Gastrocnemius medialis (tissue), 4 donors: ENCODE data around the gene TRIM41. TPM values are rescaled to one million over a fixed set of nuclear protein-coding genes. Genes with fewer than 3 reads are reported as not detected.
"Not testable (repeated sequence)": the region's sequence is repeated elsewhere in the genome, so short reads cannot be mapped to it uniquely, and the experiment has no call there.

Experiments
- ATAC-seq, 2 donors: fragments of 150-250 bp; one replicate each; pipeline ENCODE4 v1.9.1; 2016
- DNase-seq, 2 donors: peaks; one replicate each; pipeline ENCODE4 v3.0.0-alpha.2; 2019
- H3K27ac ChIP-seq, 4 donors: fragments of 200-600 bp; sonication (generic); 1 replicate in 1 of 4; 2 replicates in 3 of 4; pipeline ENCODE4 v1.5.1; 2016 to 2018; ENCODE audit warnings: mild to moderate bottlenecking in 2 of 4, moderate library complexity in 1 of 4
- H3K27me3 ChIP-seq, 3 donors: fragments of 200-600 bp; sonication (generic) in 2 of 3; 1 replicate in 1 of 3; 2 replicates in 2 of 3; pipeline versions ENCODE4 v1.5.1 to v1.6.0; 2016 to 2019; ENCODE audit warnings: mild to moderate bottlenecking in 1 of 3, moderate library complexity in 1 of 3
- H3K36me3 ChIP-seq, 2 donors: fragments of 200-600 bp; sonication (generic) in 1 of 2; one replicate each; pipeline ENCODE4 v1.5.1; 2017 to 2018
- H3K4me1 ChIP-seq, 2 donors: fragments of 200-600 bp; sonication (generic) in 1 of 2; one replicate each; pipeline ENCODE4 v1.5.1; 2016 to 2017; ENCODE audit warnings: mild to moderate bottlenecking in 2 of 2
- H3K4me3 ChIP-seq, 4 donors: fragments of 200-600 bp; sonication (generic) in 3 of 4; 1 replicate in 1 of 4; 2 replicates in 3 of 4; pipeline ENCODE4 v1.5.1; 2016 to 2019; ENCODE audit warnings: mild to moderate bottlenecking in 2 of 4
- H3K9me3 ChIP-seq, 3 donors: fragments of 200-600 bp; sonication (generic) in 2 of 3; 1 replicate in 1 of 3; 2 replicates in 2 of 3; pipeline ENCODE4 v1.5.1; 2016 to 2019
- POLR2A ChIP-seq, 2 donors: fragments of 450-650 bp; IDR thresholded peaks; one replicate each; pipeline ENCODE4 v1.6.1; 2017; ENCODE audit warnings: antibody characterized with exemption in 2 of 2, mild to moderate bottlenecking in 2 of 2, moderate library complexity in 2 of 2
- in situ Hi-C, 4 donors: fragments of 200-750 bp; cut with MboI; loops; one replicate each; pipeline versions ENCODE4 v1.15.0 to v1.8.0; 2017; ENCODE audit warnings: low sequenced_read_pairs in 4 of 4
- intact Hi-C: fragments of 100-400 bp; cut with DNase I; formaldehyde crosslinking; loops from one replicate; pipeline ENCODE4 v1.15.1; 2023; ENCODE audit warnings: low total_unique reads
- total RNA-seq, 4 donors: library from RNA; depleted of rRNA; stranded (reverse); fragments of >200 nt; gene quantifications; one replicate each; pipeline versions ENCODE4 v1.1.0 to v1.2.3, GENCODE V29; 2016
- TF ChIP-seq, protein P1 (sequence below), 5 experiments: fragments of 450-650 bp in 3 of 5; fragments of 200-600 bp in 2 of 5; sonication (generic) in 2 of 5; IDR thresholded peaks in 4 of 5; conservative IDR thresholded peaks in 1 of 5; 1 replicate in 4 of 5; 2 replicates in 1 of 5; pipeline ENCODE4 v1.5.1; 2016 to 2019; ENCODE audit warnings: antibody characterized with exemption in 5 of 5, mild to moderate bottlenecking in 3 of 5, moderate library complexity in 3 of 5

Gene TRIM41
- total RNA-seq, 4 donors from 2014 or later = 15.6 to 23.5 (median 21.6) TPM

DNA sequence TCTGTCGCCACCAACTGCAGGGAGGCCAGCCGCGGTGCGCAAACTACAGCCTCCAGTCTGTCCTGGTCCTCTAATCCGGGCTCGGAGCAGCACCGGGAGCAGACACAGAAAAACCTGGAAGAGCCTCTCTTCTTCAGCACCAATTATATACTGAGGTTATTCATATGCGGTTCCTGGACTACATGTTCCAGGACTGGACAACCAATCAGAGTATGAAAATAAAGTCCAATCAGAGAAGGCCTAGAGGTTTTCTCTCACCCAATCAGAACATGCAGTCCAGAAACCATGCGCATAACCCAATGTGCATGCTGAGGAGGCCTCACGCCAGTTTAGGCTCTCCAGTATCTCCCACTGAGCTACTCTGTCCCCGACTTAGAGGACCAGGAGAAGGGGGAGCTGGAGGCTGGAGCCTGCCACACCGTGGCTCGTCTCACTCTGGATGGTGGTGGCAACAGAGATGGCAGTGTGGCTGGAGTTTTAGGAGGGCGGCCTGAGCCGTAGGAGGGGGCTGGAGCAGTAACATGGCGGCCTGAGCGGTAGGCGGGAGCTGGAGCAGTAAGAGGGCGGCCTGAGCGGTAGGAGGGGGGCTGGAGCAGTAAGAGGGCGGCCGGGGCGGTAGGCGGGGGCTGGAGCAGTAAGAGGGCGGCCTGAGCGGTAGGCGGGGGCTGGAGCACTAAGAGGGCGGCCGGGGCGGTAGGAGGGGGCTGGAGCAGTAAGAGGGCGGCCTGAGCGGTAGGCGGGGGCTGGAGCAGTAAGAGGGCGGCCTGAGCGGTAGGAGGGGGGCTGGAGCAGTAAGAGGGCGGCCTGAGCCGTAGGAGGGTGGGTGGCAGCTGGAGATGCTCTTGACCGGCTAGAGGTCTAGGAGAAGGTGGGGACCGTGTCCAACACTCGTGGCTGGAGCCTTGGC, 58.2 kb downstream of the TRIM41 start:
- Histone ChIP-seq H3K27me3 (no peaks in the 10 kb centered on the region), H3K36me3 (no peaks in the 10 kb centered on the region), H3K4me3 (no peak overlapping the region), H3K9me3 (no peaks in the 10 kb centered on the region), H3K4me1 (no peaks in the 10 kb centered on the region), H3K27ac (no peak overlapping the region)
- in situ Hi-C loops (no loop called here), intact Hi-C loops (loop anchor here (5.0 kb wide), 1 partner anchor 99 kb away; no protein-coding TSS in a partner anchor)
- ATAC-seq (no peak), DNase-seq (no peak)
- TF ChIP-seq, protein P1, sequence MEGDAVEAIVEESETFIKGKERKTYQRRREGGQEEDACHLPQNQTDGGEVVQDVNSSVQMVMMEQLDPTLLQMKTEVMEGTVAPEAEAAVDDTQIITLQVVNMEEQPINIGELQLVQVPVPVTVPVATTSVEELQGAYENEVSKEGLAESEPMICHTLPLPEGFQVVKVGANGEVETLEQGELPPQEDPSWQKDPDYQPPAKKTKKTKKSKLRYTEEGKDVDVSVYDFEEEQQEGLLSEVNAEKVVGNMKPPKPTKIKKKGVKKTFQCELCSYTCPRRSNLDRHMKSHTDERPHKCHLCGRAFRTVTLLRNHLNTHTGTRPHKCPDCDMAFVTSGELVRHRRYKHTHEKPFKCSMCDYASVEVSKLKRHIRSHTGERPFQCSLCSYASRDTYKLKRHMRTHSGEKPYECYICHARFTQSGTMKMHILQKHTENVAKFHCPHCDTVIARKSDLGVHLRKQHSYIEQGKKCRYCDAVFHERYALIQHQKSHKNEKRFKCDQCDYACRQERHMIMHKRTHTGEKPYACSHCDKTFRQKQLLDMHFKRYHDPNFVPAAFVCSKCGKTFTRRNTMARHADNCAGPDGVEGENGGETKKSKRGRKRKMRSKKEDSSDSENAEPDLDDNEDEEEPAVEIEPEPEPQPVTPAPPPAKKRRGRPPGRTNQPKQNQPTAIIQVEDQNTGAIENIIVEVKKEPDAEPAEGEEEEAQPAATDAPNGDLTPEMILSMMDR (IDR thresholded peaks at IDR 0.05 in 4 of 5, conservative IDR thresholded peaks at IDR 0.05 in 1 of 5) = no peak
- TF ChIP-seq POLR2A (IDR thresholded peaks at IDR 0.05) = no peak

DNA sequence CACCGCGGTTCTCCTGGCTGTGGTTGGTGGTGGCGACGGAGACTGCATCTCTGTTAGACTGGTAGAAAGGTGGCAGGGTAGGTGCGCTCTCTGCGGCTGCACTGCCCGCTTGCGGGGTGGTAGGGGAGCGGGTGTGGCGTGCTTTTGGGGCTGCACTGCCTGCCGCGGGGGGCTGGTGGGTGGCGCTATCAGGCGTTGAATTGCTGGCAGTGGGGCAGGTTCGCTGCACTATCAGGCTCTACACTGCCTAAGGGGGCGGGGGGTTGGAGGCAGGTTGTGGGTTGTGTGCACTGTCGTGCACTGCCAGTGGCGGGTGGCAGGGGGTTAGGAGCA, 58.9 kb downstream of the TRIM41 start:
- TF ChIP-seq POLR2A (IDR thresholded peaks at IDR 0.05) = no peak
- no peaks in the 10 kb centered on the region for H3K27me3 ChIP-seq
- H3K27ac ChIP-seq = no peak overlapping the region
- no peaks in the 10 kb centered on the region for H3K9me3 ChIP-seq
- intact Hi-C loops = loop anchor here (5.0 kb wide), 1 partner anchor 100 kb away; no protein-coding TSS in a partner anchor
- DNase-seq (no peak), ATAC-seq (no peak)
- H3K4me3 ChIP-seq = no peak overlapping the region
- H3K4me1 ChIP-seq = no peaks in the 10 kb centered on the region
- in situ Hi-C loops = no loop called here
- H3K36me3 ChIP-seq = no peaks in the 10 kb centered on the region

DNA sequence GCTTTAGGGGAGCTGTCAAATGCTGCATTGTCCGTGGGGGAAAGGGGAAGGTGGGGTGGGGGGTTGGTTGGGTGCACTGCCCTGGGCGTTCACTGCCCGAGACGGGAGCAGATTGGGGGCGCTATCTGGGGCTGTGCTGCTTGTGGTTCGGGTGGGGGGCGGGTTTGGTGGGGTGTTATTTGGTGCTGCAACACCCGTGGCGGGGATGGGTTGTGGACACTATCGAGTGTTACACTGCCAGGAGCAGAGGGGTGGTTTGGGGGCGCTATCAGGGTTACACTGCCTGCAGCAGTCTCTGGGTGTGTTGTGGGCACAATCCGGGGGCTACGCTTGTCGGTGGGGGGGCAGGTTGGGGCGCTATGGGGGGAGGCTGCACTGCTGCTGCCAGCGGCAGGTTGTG, 59.3 kb downstream of the TRIM41 start:
- DNase-seq, H3K27ac ChIP-seq, ATAC-seq, H3K4me3 ChIP-seq, H3K9me3 ChIP-seq, H3K4me1 ChIP-seq, in situ Hi-C loops, H3K36me3 ChIP-seq, H3K27me3 ChIP-seq: not testable (repeated sequence)
- intact Hi-C loops = loop anchor here (5.0 kb wide), 1 partner anchor 100 kb away; no protein-coding TSS in a partner anchor

DNA sequence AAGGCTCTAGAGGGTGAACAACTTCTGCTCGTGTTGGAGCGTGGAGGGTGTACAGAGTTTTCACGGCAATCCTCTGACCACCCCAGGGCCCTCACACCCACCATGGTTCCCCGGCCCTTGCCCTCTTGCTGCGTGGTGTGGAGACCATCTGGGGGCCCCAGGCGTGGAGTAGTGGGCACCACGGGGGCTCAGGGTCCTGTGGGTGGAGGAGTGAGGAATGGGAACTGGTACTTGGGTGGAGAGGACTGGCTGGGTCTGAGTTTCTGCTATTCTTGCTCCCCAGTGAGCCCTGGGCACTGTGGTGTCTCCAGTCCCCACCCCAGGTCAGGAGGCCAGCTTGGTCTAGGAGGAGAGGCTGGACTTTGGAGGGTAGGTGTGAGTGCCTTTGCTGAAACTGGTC, 59.8 kb downstream of the TRIM41 start:
- Histone ChIP-seq H3K27ac (no peak overlapping the region), H3K27me3 (no peaks in the 10 kb centered on the region), H3K4me3 (no peak overlapping the region), H3K36me3 (no peaks in the 10 kb centered on the region), H3K9me3 (no peaks in the 10 kb centered on the region), H3K4me1 (no peaks in the 10 kb centered on the region)
- ATAC-seq = no peak
- intact Hi-C loops = loop anchor here (5.0 kb wide), 1 partner anchor 101 kb away; no protein-coding TSS in a partner anchor
- TF ChIP-seq, protein P1 (IDR thresholded peaks at IDR 0.05 in 4 of 5, conservative IDR thresholded peaks at IDR 0.05 in 1 of 5) = no peak
- TF ChIP-seq POLR2A (IDR thresholded peaks at IDR 0.05) = no peak
- no peak for DNase-seq
- in situ Hi-C loops = no loop called here

DNA sequence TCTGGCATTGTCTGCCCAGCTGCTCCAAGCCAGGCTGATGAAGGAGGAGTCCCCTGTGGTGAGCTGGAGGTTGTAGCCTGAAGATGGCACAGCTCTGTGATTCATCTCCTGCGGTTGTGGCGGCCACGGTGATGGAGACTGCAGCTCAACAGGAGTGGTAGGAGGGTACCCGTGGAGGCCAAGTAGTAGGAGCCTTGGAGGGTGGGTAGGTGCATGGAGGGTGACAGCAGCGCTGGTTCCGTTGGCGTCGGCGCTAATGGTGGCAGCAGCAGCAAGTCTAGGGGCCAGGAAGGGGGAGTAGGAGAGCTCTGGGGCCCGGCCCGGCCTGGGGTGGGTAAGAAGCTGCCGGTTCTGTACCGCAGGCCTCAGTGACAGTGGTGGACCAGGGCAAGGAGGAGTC, 60.3 kb downstream of the TRIM41 start:
- Histone ChIP-seq H3K27me3 (no peaks in the 10 kb centered on the region), H3K9me3 (no peaks in the 10 kb centered on the region), H3K36me3 (no peaks in the 10 kb centered on the region), H3K4me1 (no peaks in the 10 kb centered on the region), H3K27ac (no peak overlapping the region), H3K4me3 (no peak overlapping the region)
- no peak for TF ChIP-seq POLR2A (IDR thresholded peaks at IDR 0.05)
- intact Hi-C loops = loop anchor here (5.0 kb wide), 1 partner anchor 101 kb away; no protein-coding TSS in a partner anchor
- in situ Hi-C loops = no loop called here
- no peak for ATAC-seq
- DNase-seq = no peak
